ENCODE measurements around the gene ADAM19.

ADAM19 gene

GRCh38 chr5:157494178-157494832 is 81.3 kb downstream of the ADAM19 start:
- H3K9me3 ChIP-seq (ENCODE audit: severe bottlenecking) = no peaks in the 10 kb centered on the region
- H3K4me3 ChIP-seq (ENCODE audit: low read depth, low read length) = no peak overlapping the region
- no peaks in the 10 kb centered on the region for H3K36me3 ChIP-seq
- TF ChIP-seq CTCF (IDR thresholded peaks at IDR 0.05; ENCODE audit: low read depth, low read length) = no peak
- H3K27me3 ChIP-seq (ENCODE audit: insufficient read depth, low read depth, severe bottlenecking) = no peaks in the 10 kb centered on the region
- H3K27ac ChIP-seq = no peak overlapping the region
- DNase-seq = no peak

GRCh38 chr5:157492886-157493285 is 82.7 kb downstream of the ADAM19 start:
- DNase-seq = no peak
- Histone ChIP-seq H3K4me3 (ENCODE audit: low read depth, low read length) (no peak overlapping the region), H3K36me3 (no peaks in the 10 kb centered on the region), H3K27ac (no peak overlapping the region), H3K27me3 (ENCODE audit: insufficient read depth, low read depth, severe bottlenecking) (no peaks in the 10 kb centered on the region), H3K9me3 (ENCODE audit: severe bottlenecking) (no peaks in the 10 kb centered on the region)
- TF ChIP-seq CTCF (IDR thresholded peaks at IDR 0.05; ENCODE audit: low read depth, low read length) = no peak

DNA sequence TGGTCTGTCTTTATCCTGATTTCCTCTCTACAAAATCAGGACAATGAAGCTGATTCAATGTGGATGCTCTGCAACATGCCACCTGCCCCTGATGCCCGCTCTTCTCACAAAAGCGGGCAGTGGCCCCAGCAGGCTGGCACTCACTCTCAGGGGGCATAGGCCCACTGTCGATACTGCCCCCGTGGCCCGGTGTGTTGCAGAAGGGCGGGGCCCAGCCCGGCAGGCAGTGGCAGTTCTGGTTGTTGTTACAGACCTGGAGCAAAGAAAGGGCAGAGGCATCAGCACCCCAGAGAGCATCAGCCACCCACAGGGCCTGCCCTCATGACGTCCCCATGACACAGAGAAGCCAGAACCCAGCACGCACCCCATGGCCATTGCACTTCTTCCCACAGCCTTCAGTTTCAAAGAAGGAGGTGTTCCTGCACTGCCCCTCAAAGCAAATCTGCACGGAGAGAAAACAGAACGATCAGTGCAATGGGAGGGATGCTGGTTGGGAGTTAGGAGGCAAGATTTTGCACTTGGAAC is 84.0 kb downstream of the ADAM19 start:
- H3K36me3 ChIP-seq = no peaks in the 10 kb centered on the region
- DNase-seq = no peak
- no peak overlapping the region for H3K4me3 ChIP-seq (ENCODE audit: low read depth, low read length)
- no peak for TF ChIP-seq CTCF (IDR thresholded peaks at IDR 0.05; ENCODE audit: low read depth, low read length)
- H3K27me3 ChIP-seq (ENCODE audit: insufficient read depth, low read depth, severe bottlenecking) = no peaks in the 10 kb centered on the region
- H3K27ac ChIP-seq = no peak overlapping the region
- no peaks in the 10 kb centered on the region for H3K9me3 ChIP-seq (ENCODE audit: severe bottlenecking)

DNA sequence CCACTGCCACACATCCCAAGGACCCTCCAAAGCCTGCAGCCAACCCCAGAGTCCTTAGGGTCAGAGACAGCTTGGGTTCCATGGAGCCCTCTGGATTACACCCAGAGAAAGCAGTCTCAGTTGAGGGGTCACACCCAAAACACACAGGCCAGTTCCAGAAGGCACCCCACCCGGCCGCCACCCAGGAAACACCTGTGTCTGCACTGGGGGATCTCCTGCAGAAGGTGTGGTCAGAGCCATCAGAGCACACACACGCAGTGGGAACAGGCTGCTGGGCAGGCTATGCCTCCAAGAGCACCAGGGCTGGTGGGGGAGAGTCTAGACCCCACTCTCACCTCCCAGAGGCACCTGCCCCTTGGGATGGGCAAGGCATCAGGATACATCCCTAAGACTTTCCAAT is 88.2 kb downstream of the ADAM19 start:
- Histone ChIP-seq H3K4me3 (ENCODE audit: low read depth, low read length) (no peak overlapping the region), H3K27me3 (ENCODE audit: insufficient read depth, low read depth, severe bottlenecking) (no peaks in the 10 kb centered on the region), H3K9me3 (ENCODE audit: severe bottlenecking) (no peaks in the 10 kb centered on the region), H3K27ac (no peak overlapping the region), H3K36me3 (peaks cover 3% of the 10 kb centered on the region; the same call in 1 of the 2 replicates)
- no peak for DNase-seq
- no peak for TF ChIP-seq CTCF (IDR thresholded peaks at IDR 0.05; ENCODE audit: low read depth, low read length)

DNA sequence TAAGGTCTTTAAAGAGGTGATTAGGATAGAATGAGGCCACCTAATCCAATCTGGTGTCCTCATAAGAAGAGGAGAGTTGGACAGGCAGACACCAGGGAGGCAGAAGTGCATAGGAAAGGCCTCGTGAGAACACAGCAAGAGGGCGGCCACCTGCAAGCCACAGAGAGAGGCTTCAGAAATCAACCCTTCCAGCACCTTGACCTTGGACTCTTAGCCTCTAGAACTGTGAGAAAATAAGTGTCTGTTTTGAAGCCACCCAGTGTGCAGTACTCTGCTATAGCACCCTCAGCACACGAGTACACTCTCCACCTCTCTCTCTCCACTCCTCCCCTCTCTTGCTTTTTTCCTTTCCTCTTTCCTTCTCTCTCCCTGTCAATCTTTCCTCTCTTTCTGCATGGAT is 88.7 kb downstream of the ADAM19 start:
- Histone ChIP-seq H3K9me3 (ENCODE audit: severe bottlenecking) (no peaks in the 10 kb centered on the region), H3K4me3 (ENCODE audit: low read depth, low read length) (no peak overlapping the region), H3K36me3 (peaks cover 3% of the 10 kb centered on the region; the same call in 1 of the 2 replicates), H3K27ac (no peak overlapping the region), H3K27me3 (ENCODE audit: insufficient read depth, low read depth, severe bottlenecking) (no peaks in the 10 kb centered on the region)
- DNase-seq = peak; percentile 31
- no peak for TF ChIP-seq CTCF (IDR thresholded peaks at IDR 0.05; ENCODE audit: low read depth, low read length)

- no peaks in the 10 kb centered on the region for H3K9me3 ChIP-seq (ENCODE audit: severe bottlenecking)
- no peak for DNase-seq
- H3K36me3 ChIP-seq = peaks cover 3% of the 10 kb centered on the region
- H3K27me3 ChIP-seq (ENCODE audit: insufficient read depth, low read depth, severe bottlenecking) = no peaks in the 10 kb centered on the region
- H3K4me3 ChIP-seq (ENCODE audit: low read depth, low read length) = no peak overlapping the region
- H3K27ac ChIP-seq = no peak overlapping the region
- no peak for TF ChIP-seq CTCF (IDR thresholded peaks at IDR 0.05; ENCODE audit: low read depth, low read length)
Observed at GRCh38 chr5:157486221-157486681, 89.3 kb downstream of the ADAM19 start.

Measured in WERI-Rb-1 (cell line).